AG04449 (cell line): ENCODE measurements around the gene C1orf159.

Experiments
- CTCF ChIA-PET: fragments of 350-600 bp; formaldehyde crosslinking; extraction: SDS; loops from one replicate; lab custom pipeline; 2021; ENCODE audit warnings: antibody characterized with exemption; lab: Yijun Ruan, JAX
- POLR2A ChIA-PET: fragments of 400-600, 350-600 bp; formaldehyde crosslinking; extraction: SDS; loops from one replicate; lab custom pipeline; 2020; ENCODE audit warnings: antibody characterized with exemption, inconsistent platforms; lab: Yijun Ruan, JAX
- DNase-seq: peaks from one replicate; pipeline ENCODE4 v3.0.0-alpha.2; 2010; ENCODE audit warnings: low read depth, low spot score
- H3K4me3 ChIP-seq: 2 replicates; pipeline ENCODE4 v1.5.1; 2011; ENCODE audit warnings: low read depth, mild to moderate bottlenecking, control low read depth, low read length
- TF ChIP-seq, protein P1 (sequence below): IDR thresholded peaks from one replicate; pipeline ENCODE4 v1.5.1; 2011; ENCODE audit warnings: mild to moderate bottlenecking, moderate library complexity, low read length, control low read depth, inconsistent platforms; ENCODE audit not compliant: insufficient read depth; ENCODE audit errors: missing control alignments

Gene C1orf159

DNA sequence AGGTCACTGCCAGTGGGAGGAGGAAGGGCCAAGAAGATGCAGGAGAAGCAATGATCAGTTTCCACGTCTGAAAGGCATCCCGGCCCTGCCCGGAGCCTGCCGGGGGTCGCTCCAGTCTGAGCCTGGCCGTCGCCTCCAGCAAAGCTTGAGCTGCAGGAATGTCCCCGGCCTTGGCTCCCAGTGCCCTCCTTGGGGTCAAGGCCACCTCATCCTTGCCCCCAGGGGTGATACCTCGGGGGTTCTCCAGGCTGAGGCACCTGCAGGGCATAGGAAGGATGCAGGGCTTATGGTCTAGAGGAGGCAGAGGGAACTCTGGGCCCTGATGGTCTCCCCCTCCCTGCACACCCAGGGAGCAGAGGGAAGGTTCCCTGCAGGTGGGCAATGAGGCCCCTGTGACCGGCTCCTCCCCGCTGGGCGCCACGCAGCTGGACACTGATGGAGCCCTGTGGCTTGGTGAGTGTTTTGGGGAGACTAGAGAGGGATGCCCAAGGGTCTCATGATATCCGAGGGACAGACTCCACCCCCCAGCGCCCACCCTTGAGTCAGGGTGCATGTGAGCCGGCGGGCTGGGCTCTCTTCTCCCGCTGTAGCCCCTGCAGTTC, 61.7 kb downstream of the C1orf159 start:
- no peak for DNase-seq
- CTCF ChIA-PET: interaction anchor here (0.9 to 2.4 kb wide), 2 partner anchors 10 to 15 kb away, joined by 3 to 6 read pairs; no protein-coding TSS in a partner anchor
- POLR2A ChIA-PET: no interaction called here
- H3K4me3 ChIP-seq: no peak overlapping the region
- TF ChIP-seq, protein P1, sequence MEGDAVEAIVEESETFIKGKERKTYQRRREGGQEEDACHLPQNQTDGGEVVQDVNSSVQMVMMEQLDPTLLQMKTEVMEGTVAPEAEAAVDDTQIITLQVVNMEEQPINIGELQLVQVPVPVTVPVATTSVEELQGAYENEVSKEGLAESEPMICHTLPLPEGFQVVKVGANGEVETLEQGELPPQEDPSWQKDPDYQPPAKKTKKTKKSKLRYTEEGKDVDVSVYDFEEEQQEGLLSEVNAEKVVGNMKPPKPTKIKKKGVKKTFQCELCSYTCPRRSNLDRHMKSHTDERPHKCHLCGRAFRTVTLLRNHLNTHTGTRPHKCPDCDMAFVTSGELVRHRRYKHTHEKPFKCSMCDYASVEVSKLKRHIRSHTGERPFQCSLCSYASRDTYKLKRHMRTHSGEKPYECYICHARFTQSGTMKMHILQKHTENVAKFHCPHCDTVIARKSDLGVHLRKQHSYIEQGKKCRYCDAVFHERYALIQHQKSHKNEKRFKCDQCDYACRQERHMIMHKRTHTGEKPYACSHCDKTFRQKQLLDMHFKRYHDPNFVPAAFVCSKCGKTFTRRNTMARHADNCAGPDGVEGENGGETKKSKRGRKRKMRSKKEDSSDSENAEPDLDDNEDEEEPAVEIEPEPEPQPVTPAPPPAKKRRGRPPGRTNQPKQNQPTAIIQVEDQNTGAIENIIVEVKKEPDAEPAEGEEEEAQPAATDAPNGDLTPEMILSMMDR: no peak

DNA sequence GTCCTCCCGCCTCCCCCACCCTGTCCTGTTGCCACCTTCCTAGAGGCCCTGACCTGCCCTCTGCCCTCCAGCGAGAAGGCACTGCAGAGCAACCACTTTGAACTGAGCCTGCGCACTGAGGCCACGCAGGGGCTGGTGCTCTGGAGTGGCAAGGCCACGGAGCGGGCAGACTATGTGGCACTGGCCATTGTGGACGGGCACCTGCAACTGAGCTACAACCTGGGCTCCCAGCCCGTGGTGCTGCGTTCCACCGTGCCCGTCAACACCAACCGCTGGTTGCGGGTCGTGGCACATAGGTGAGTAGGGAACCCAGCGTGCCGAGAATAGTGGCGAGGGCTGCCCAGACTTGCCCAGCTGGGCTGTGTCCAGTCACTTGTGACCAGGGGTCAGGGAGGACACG, 62.2 kb downstream of the C1orf159 start:
- no peak overlapping the region for H3K4me3 ChIP-seq
- ChIA-PET POLR2A (no interaction called here), CTCF (interaction anchor here (0.9 to 2.4 kb wide), 2 partner anchors 10 to 14 kb away, joined by 3 to 6 read pairs; no protein-coding TSS in a partner anchor)
- no peak for DNase-seq
- TF ChIP-seq, protein P1: no peak

DNA sequence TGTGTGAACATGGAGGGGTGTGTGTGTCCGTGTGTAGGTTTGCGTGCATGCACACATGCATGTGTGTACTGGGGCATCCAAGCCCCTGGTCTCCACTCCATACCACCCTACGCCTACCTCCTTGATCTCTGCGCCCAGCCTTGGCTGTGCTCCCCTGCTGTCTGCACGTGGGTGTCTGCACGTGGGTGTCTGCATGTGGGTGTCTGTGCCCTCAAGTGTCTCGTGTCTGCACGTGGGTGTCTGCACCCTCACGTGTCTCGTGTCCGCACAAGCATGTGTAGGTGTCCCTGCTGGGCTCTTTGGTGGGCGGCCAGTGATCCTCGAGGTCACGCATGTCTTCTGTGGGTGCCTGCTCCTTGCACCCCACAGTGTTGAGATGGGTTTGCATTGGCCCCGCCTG, 62.9 kb downstream of the C1orf159 start:
- no peak overlapping the region for H3K4me3 ChIP-seq
- DNase-seq: no peak
- CTCF ChIA-PET: no interaction called here
- POLR2A ChIA-PET: no interaction called here
- TF ChIP-seq, protein P1: no peak

- CTCF ChIA-PET: no interaction called here
- POLR2A ChIA-PET: no interaction called here
- no peak for DNase-seq
- no peak overlapping the region for H3K4me3 ChIP-seq
- TF ChIP-seq, protein P1: no peak
Measured at GRCh38 chr1:1052003-1052840, 63.7 kb downstream of the C1orf159 start.

DNA sequence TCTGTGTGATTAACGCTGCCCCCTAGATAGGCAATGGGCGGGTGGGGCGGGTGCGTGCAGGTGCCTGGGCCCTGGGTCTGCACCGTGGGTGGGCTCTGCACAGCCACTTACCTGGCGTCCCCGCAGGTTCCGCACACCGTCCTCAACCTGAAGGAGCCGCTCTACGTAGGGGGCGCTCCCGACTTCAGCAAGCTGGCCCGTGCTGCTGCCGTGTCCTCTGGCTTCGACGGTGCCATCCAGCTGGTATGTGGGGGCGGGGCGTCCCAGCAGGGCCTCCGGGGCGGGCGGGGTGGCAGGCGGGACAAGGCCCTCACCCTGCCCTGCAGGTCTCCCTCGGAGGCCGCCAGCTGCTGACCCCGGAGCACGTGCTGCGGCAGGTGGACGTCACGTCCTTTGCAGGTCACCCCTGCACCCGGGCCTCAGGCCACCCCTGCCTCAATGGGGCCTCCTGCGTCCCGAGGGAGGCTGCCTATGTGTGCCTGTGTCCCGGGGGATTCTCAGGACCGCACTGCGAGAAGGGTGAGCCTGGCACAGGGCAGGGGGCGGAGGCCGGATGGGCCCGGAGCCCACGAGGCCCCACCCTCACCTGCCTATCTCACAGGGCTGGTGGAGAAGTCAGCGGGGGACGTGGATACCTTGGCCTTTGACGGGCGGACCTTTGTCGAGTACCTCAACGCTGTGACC, 64.6 kb downstream of the C1orf159 start:
- ChIA-PET POLR2A (no interaction called here), CTCF (no interaction called here)
- H3K4me3 ChIP-seq: no peak overlapping the region
- TF ChIP-seq, protein P1: no peak
- no peak for DNase-seq

DNA sequence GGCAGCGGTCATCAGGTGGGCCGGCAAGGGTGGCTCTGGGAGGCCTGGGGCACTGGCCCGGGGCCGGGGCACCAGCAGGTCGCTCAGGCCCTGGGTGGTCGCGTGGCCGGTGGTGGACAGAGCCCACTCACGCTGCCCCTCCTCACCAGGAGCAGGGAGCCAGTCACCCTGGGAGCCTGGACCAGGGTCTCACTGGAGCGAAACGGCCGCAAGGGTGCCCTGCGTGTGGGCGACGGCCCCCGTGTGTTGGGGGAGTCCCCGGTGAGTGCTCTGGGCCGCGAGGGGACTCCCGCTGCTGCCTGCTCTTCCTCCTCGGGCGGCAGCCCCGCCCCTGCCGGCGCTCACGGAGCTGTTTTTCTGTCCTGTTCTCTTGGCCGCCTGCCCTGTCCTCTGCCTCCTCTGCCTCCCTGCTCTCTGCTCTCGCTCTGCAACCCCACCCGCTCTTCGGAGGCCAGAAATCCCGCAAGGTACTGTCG, 65.3 kb downstream of the C1orf159 start:
- no peak for DNase-seq
- TF ChIP-seq, protein P1: no peak
- no peak overlapping the region for H3K4me3 ChIP-seq
- ChIA-PET POLR2A (no interaction called here), CTCF (no interaction called here)
